Fibroblast of pulmonary artery (primary cell): Measurements from ENCODE around the gene MYT1.
"Not testable (repeated sequence)": the region's sequence is repeated elsewhere in the genome, so short reads cannot be mapped to it uniquely, and the experiment has no call there.

Experiments used
- DNase-seq: peaks from one replicate; pipeline ENCODE4 v3.0.0-alpha.2; 2010; ENCODE audit warnings: low read depth
- H3K4me3 ChIP-seq: replicated peaks from 2 replicates; pipeline ENCODE4 v1.5.1; 2011; ENCODE audit warnings: low read depth, mild to moderate bottlenecking, control low read depth, low read length, moderate library complexity
- TF ChIP-seq, protein P1 (sequence below): IDR thresholded peaks from 2 replicates; pipeline ENCODE4 v1.5.1; 2011; ENCODE audit warnings: mild to moderate bottlenecking, control low read depth, low read length, inconsistent platforms; ENCODE audit errors: missing control alignments

MYT1 gene

GRCh38 chr20:64176551-64176950, 12.3 kb downstream of the MYT1 start:
- H3K4me3 ChIP-seq = no peak overlapping the region
- no peak for DNase-seq
- TF ChIP-seq, protein P1, sequence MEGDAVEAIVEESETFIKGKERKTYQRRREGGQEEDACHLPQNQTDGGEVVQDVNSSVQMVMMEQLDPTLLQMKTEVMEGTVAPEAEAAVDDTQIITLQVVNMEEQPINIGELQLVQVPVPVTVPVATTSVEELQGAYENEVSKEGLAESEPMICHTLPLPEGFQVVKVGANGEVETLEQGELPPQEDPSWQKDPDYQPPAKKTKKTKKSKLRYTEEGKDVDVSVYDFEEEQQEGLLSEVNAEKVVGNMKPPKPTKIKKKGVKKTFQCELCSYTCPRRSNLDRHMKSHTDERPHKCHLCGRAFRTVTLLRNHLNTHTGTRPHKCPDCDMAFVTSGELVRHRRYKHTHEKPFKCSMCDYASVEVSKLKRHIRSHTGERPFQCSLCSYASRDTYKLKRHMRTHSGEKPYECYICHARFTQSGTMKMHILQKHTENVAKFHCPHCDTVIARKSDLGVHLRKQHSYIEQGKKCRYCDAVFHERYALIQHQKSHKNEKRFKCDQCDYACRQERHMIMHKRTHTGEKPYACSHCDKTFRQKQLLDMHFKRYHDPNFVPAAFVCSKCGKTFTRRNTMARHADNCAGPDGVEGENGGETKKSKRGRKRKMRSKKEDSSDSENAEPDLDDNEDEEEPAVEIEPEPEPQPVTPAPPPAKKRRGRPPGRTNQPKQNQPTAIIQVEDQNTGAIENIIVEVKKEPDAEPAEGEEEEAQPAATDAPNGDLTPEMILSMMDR = no peak

DNA sequence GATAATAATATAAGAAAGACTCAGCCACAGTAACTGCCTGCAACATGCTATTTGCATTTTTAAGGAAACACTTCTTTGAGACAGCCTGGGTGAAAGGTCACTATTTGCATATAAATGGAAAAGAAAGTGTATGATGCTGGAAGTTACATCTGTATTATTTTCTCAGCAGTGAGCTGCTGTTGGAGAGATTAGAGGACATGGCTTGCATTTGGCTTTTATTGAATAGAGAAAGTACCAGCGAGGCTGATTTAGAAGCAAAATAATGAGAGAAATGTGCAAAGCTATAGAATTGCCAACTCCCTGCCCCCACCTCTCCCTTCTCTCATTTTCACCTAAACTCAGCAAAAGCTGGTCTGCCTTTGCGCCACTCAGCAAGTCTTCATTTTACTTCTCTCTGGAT, 12.7 kb downstream of the MYT1 start:
- no peak for DNase-seq
- no peak overlapping the region for H3K4me3 ChIP-seq
- TF ChIP-seq, protein P1 = no peak

DNA sequence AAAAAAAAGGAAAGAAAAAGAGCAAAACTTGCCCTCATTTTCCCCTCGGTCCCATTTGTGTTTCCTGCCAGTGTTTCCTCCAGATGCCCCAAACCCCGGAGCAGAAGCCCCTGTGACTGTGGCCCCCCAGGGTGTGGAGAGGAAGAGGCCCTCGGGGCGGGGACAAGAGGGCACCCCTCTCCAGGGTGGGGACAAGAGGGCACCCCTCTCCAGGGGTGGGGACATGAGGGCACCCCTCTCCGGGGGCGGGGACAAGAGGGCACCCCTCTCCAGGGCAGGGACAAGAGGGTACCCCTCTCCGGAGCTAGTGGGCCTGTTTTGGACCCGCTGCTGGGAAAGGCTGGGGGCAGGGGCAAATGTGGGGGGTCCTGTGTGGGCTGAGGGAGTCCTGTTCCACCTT, 13.1 kb downstream of the MYT1 start:
- no peak overlapping the region for H3K4me3 ChIP-seq
- no peak for DNase-seq
- TF ChIP-seq, protein P1 = no peak

- TF ChIP-seq, protein P1 = no peak
- H3K4me3 ChIP-seq = no peak overlapping the region
- no peak for DNase-seq
Measured at GRCh38 chr20:64177787-64178186, 13.5 kb downstream of the MYT1 start.

- not testable (repeated sequence) for H3K4me3 ChIP-seq, DNase-seq
Measured at GRCh38 chr20:64178925-64179324, 14.7 kb downstream of the MYT1 start.

DNA sequence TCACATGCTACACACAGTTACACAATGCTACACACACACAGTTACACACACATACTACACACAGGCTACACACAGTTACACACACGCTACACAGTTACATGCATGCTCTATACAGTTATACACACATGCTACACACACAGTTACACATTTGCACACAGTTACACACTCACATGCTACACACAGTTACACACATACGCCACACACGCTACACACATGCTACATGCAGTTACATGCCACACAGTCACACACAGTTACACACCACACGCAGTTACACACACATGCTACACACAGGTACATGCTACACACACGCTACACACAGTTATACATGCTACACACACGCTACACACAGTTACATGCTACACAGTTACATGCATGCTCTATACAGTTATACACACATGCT, 15.6 kb downstream of the MYT1 start:
- no peak overlapping the region for H3K4me3 ChIP-seq
- DNase-seq = no peak
- TF ChIP-seq, protein P1 = no peak

GRCh38 chr20:64180673-64181072, 16.4 kb downstream of the MYT1 start:
- TF ChIP-seq, protein P1 = no peak
- DNase-seq = no peak
- H3K4me3 ChIP-seq = no peak overlapping the region

- DNase-seq = no peak
- TF ChIP-seq, protein P1 = no peak
- no peak overlapping the region for H3K4me3 ChIP-seq
Measured at GRCh38 chr20:64181391-64181790, 17.1 kb downstream of the MYT1 start.
